ENCODE results near the gene TMEM88.

Gene TMEM88

DNA sequence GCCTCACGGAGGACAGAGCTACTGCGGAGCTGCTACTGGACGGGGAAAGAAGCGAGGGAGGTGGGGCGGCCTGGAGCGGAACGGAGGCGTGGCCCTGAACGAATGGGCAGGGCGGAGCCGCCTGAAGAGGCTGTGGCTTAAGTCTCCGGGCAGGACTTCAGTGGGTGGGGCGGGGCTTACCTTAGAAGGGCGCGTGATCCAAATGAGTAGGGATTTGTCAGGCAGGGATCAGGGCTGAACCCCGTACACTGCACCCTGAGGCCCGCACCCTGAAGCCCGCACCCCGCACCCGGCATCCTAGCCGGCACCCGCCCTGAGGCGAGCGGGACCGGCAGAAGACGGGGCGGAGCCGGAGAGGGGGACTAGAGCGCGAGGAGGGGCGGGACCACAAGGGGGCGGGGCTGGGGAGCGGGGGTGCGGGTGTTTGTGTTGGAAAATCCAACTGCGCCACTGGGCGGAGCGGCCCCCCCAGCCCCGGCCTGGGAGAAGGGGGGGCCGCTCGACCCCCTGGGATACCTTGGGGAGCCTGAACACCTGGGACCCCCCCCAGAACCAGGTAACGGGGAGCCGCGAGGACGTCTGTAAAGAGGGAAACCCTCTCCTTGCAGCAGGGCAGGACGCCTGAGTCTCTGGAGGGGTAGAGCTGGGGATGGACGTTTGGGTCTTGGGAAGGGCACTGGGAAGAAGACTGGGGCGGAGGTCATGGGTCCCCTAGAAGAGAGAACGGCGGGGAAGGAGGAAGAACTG is 20.9 kb upstream of the TMEM88 start, which contains the start of gene KDM6B:
KDM6B (plus strand) TSS at position 423 of the 747 bp plus-strand sequence. CDS start 11,338 bp downstream, outside the sequence.
- peak; percentile 81 for DNase-seq

GRCh38 chr17:7834542-7834956 is 20.3 kb upstream of the TMEM88 start:
- DNase-seq, result no peak

DNA sequence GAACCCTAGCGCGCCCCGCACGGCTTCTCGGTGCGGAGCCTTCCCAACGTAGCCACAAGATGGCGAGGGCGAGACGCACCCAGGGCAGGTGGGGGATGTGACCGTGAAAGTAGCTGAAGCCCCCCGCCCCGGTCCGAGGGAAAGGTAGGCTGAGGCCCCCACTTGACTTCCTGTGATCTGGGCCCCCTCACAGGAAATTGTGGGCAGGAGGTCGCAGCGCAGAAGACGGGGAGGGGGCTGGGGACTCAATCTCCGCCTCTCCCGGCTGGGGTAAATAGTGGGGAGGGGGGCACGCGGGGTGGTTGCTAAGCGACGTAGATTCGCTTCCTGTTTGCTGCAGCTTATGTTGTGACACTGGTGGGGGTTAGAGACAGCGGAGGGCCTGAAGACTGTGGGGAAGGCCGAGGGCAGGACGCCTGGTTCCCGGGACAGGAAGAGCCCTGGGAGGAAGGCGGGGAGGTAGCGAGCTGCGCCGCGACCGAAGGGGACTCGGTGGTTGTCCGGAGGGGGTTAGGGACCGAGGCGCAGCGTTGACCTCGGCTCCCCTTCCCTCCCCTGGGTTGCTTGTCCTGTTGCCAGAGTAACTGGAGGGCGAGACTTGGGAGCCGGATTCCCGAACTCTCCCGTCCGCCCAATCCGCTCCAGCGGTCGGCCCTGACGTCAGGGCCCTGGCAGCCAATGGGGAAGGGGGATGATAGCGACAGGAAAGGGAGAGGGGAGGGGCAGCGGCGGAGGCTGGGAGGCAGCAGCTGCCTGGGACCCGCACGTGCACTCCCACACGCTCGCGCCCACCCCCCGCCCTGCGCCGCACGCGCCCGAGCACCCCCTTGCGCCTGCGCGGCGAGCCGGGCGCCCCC is 19.7 kb upstream of the TMEM88 start:
- peak; percentile 95 to 96 for DNase-seq

- peak; percentile 88 for DNase-seq
These were observed 18.9 kb upstream of the TMEM88 start for GRCh38 chr17:7835814-7836595.

DNA sequence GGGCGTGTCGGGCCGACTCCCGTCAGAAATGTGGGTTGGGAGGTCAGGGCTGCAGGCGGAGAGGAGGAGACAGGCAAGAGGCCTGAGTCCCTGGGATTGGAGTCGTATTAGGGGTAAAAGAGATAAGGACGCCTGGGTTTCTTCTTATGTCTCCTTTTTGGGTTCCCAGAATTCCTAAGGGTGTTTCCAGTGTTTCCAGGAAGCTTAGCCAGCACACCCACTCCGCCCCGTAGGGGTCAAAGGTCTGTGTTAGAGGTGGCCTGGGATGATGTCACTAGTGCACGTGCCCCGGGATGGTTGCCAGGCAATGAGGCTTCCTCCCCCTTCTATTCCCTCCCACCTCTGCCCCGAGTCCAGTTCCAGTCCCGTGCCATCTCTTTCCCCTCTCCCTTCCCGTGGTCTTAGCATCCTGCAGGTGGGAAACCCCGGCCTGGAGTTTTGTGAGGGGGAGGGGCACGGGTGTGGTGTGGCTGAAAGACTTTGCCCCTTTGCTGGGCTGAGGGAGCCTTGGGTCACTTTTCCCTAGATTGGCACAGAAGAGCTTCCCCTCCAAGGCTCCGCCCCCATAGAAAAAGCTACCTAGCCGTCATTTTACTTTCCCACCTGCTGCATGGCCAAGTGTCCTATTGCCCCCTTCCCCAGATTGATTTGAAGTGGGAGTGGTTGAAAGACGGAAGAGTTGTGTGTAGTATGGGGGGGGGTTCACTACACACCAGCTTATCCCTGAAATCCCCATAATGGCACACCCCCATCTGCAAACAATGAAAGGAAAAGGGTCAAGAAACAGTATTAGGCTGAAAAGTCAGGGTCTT is 18.1 kb upstream of the TMEM88 start:
- DNase-seq, result peak; percentile 90

GRCh38 chr17:7837408-7838088 is 17.3 kb upstream of the TMEM88 start:
- no peak for DNase-seq

- peak; percentile 34 to 54 for DNase-seq
These were observed 16.5 kb upstream of the TMEM88 start for GRCh38 chr17:7838090-7839075.

DNA sequence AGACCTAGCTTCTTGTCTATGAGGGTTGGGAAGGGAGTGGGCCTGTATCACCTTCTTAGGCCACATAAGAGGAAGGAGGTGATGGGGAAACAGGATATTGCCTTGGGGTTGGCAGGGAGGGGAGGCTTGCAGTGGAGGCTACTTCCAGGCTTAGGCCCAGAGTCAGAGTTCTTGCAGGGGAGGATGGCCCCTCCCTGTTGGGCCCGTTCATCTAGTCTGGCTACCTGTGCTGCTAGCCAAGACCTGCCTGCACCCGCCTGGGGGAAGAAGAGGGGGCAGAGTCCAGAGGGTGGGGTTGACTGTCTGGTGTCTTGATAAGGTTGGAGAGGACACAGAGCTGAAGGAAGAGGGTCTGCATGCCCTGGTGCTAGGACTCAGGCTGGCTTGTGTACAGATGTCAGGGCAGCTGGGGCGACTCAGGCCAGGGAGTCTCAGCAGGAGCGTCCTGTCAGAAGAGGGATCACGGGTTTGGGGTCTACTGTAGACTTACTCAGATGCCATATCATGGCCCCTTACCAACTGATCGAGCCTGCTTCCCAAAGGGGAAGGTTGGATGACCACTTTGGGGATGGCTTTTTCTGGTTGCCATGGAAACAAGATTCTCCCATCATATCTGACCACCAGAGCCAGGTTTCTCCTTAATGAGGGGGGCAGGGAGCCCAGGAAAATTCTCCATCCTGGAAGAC is 15.5 kb upstream of the TMEM88 start:
- DNase-seq, result no peak

GRCh38 chr17:7839876-7840261 is 15.0 kb upstream of the TMEM88 start:
- no peak for DNase-seq

DNA sequence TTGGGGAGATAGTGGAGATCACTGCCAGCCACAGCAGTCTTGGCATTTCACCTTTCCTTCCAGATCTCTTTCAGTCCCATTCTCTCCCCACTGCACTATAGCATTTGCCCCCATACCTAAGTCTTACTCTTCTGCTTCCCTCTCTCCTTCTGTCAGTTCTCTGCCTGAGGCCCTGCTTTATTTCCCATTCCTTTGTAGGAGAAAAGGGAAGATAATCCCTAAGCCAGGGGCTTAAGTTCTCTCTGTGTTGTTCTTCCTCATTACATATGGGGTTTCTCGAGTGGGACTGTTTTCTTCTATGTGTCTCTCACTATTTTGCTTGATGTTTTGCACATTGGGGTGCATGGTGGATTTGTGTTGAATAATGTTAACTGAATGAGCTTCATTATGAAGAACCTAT is 14.4 kb upstream of the TMEM88 start:
- no peak for DNase-seq

DNA sequence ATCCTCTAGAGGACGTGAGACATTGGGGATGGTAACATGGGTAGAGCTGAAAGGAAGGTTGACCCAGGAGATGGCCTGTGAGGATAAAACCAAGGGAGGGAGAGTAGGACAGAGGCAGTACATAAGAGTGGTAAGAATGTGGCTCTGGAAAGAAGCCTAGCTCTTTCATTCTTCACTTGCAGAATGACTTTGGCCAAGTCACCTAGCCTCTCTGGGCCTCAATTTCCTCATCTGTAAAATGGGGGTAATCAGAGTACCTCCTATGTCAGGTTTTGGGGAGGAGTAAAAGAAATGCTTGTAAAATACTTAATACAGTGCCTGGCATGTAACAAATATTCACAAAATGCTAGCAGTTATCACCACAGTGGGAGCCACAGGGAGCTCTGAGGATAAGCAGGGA is 14.0 kb upstream of the TMEM88 start:
- no peak for DNase-seq

DNA sequence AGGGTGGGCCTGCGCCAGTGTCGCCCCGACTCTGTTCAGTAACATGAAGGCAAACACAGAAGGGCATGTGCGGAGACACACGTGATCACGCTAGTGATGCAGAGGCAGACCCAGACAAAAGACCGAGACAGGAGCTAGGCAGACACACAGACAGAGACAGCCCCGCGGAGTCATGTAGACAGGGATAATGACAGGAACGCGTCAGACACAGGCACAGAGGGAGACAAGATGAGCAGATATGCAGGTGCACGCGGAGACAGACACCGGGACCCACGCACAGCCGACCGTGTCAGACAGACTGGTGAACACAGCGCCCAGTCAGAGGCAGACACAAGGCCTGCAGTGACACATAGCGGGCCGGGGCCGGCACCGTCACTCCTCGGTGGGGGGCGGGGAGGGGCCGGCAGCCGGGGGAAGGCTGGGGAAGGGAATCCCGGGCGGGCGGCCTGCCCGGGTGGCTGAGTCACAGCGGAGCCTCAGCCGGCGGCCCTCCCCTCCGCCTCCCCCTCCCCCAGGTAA is 13.4 kb upstream of the TMEM88 start:
- DNase-seq, result peak; percentile 59 to 64

- DNase-seq, result peak; percentile 82 to 84
These were observed 12.9 kb upstream of the TMEM88 start for GRCh38 chr17:7841915-7842379.

DNA sequence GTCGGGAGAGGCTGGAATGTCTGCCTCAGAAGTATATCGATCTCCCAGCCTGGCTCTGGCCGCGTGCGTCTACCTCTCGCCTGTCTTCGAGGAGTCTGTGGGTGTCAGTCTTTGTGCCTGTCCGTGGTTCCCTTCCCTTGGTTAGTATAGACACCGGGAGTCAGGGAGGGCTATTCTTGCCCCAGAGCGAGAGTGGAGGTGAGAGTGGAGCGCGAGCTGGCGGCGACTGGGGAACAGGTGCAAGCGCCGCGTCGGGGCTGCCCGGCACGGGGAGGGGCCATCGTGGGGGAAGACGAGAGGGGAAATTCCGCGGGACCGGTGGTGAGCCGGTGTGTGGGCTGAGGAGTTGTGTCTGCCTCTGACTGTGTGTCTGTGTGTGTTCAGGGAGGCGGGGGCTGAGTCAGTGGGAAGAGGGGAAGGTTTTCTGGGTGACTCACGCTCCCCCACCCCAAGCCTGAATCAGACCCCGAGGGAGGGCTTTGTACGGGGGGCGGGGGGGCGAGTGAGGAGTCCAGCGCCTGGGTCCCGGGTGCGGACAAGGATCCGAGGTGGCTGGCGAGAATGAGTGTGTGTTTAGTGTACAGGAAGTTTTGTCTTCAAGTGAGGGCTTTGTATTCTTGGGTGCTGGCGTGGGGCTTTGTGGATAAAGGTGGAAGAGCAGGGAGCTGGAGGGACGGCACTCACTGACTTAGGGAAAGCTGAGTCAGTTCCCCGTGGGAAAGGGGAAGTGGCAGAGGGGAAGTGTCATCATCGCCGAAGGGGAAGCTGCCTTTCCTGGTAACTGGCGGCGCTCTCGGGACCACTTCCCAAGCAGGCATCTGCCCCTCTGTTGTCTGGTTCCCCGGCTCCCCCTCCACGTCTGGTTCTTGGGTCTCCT is 12.2 kb upstream of the TMEM88 start:
- peak in 1 of 2 experiments; percentile 57 for DNase-seq

DNA sequence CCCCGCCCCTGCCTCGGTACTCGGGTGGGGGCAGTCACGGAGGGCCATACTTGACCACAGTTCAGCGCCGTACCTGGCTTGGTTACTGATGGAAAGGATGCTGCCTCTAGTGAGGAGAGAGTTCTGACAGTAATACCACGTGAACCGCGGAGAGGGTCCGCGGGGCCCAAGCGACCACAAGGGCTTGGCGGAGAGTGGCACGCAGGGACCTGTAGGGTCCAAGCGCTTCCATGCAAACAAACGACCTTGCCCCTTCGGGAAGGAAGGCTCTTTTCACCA is 11.7 kb upstream of the TMEM88 start:
- no peak for DNase-seq

DNA sequence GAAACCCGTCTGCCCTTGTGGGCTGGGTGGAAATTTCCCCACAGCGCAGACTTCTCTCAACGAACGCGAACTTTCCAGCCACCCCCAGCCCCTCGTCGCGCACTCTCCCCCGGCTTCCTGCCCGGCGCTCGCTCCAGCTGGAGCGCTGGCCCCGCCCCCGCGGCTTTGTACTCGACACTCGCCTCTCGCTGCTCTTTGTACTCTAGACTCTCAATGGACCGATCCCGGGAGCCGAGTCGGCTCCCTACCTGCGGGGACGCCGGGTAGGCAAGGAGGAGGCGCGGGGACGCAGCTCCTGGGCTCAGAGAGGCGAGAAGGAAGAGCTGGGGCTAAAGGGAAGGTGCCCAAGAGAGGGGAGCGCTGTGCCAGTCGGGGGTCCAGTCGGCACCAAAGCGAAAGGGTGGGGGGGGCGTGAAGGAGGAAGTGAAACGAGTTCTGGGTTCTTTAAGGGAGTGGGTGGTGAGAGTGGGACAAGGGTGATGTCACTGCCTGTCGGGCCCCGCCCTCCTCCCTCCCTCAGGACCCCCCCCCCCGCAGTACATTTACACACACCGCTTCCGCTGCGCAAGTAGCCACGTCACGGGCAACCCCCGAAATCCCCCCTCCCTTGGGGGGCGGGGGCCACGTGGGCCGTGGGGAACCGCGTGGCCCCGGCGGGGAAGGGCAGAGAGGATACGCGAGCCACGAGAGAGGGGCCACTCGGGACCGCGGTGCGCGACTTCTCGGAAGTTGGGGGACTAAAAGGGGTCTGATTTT is 11.2 kb upstream of the TMEM88 start:
- DNase-seq, result peak; percentile 69 to 73

GRCh38 chr17:7844292-7845154 is 10.3 kb upstream of the TMEM88 start:
- DNase-seq, result peak; percentile 80 to 87
